GM21576 (cell line): ENCODE measurements around the gene RAD54L.
"Not testable (repeated sequence)": the region's sequence is repeated elsewhere in the genome, so short reads cannot be mapped to it uniquely, and the experiment has no call there.

Experiments used
- ATAC-seq: cut with Tn5 transposase; IDR thresholded peaks from one replicate; pipeline ENCODE4 v1.9.1; 2021; ENCODE audit warnings: mild to moderate bottlenecking, moderate library complexity; ENCODE audit not compliant: unreplicated experiment

Gene RAD54L

GRCh38 chr1:46247436-46248121 is at the start of gene RAD54L:
RAD54L (plus strand) TSS chr1:46247763; CDS start chr1:46248406, 643 bp downstream.
- ATAC-seq: peak; percentile 86

- peak; percentile 77 for ATAC-seq
Measured at GRCh38 chr1:46197964-46198811, 49.4 kb upstream of the RAD54L start, which contains the start of gene POMGNT1. POMGNT1 (minus strand) TSS chr1:46198434; CDS start chr1:46197821, 613 bp downstream.

GRCh38 chr1:46199233-46199749 is 48.3 kb upstream of the RAD54L start:
- ATAC-seq: no peak

- no peak for ATAC-seq
Measured at GRCh38 chr1:46203738-46204405, 43.7 kb upstream of the RAD54L start.

GRCh38 chr1:46204406-46204742 is 43.2 kb upstream of the RAD54L start:
- ATAC-seq: no peak

- no peak for ATAC-seq
Measured at GRCh38 chr1:46205141-46205540, 42.4 kb upstream of the RAD54L start.

GRCh38 chr1:46205791-46206190 is 41.8 kb upstream of the RAD54L start:
- ATAC-seq: no peak

GRCh38 chr1:46206399-46206798 is 41.2 kb upstream of the RAD54L start:
- no peak for ATAC-seq

GRCh38 chr1:46210561-46210960 is 37.0 kb upstream of the RAD54L start:
- no peak for ATAC-seq

- ATAC-seq: no peak
Measured at GRCh38 chr1:46211051-46211450, 36.5 kb upstream of the RAD54L start.

- no peak for ATAC-seq
Measured at GRCh38 chr1:46215504-46215903, 32.1 kb upstream of the RAD54L start.

- no peak for ATAC-seq
Measured at GRCh38 chr1:46218443-46218842, 29.1 kb upstream of the RAD54L start.

- no peak for ATAC-seq
Measured at GRCh38 chr1:46219551-46220520, 27.7 kb upstream of the RAD54L start.

GRCh38 chr1:46220808-46221207 is 26.8 kb upstream of the RAD54L start:
- no peak for ATAC-seq

GRCh38 chr1:46221749-46222148 is 25.8 kb upstream of the RAD54L start:
- ATAC-seq: no peak

- ATAC-seq: not testable (repeated sequence)
Measured at GRCh38 chr1:46223055-46223454, 24.5 kb upstream of the RAD54L start.

- peak; percentile 69 for ATAC-seq
Measured at GRCh38 chr1:46223472-46223943, 24.1 kb upstream of the RAD54L start.

- ATAC-seq: no peak
Measured at GRCh38 chr1:46224966-46225365, 22.6 kb upstream of the RAD54L start.

GRCh38 chr1:46231231-46231630 is 16.3 kb upstream of the RAD54L start:
- not testable (repeated sequence) for ATAC-seq

- no peak for ATAC-seq
Measured at GRCh38 chr1:46236882-46237281, 10.7 kb upstream of the RAD54L start.
